B cell (primary cell): ENCODE measurements around the gene TMEM132E. TPM values are rescaled to one million over a fixed set of nuclear protein-coding genes. Genes with fewer than 3 reads are reported as not detected.

ENCODE experiments used
- ATAC-seq: fragments of 200-7000 bp; cut with Tn5 transposase; one replicate; pipeline ENCODE4 v1.10.0; 2021; ENCODE audit warnings: low read depth, mild to moderate bottlenecking, moderate number of reproducible peaks, moderate library complexity
- CTCF ChIA-PET: fragments of 350-600 bp; sonication (Branson Sonifier 250); formaldehyde crosslinking; loops from one replicate; lab custom pipeline; 2021; ENCODE audit warnings: antibody characterized with exemption, inconsistent platforms; lab: Charles Lee
- POLR2A ChIA-PET: fragments of 350-600 bp; sonication (Branson Sonifier 250); formaldehyde crosslinking; loops from one replicate; lab custom pipeline; 2021; ENCODE audit warnings: antibody characterized with exemption; lab: Charles Lee
- DNase-seq: peaks from one replicate; pipeline ENCODE4 v3.0.0; 2013
- H2AFZ ChIP-seq: 2 replicates; pipeline ENCODE4 v1.6.1; 2012; ENCODE audit warnings: mild to moderate bottlenecking, low read depth, low read length; ENCODE audit not compliant: insufficient read depth, poor library complexity, severe bottlenecking
- H3K27ac ChIP-seq, 2 donors: 1 replicate in 1 of 2; 2 replicates in 1 of 2; pipeline ENCODE4 v1.5.1; 2012 to 2013; ENCODE audit warnings: low read length in 2 of 2, mild to moderate bottlenecking in 2 of 2, moderate library complexity in 1 of 2
- H3K27me3 ChIP-seq, 4 experiments: fragments of 200-600 bp in 1 of 4; sonication (generic) in 1 of 4; replicated peaks in 1 of 4; 1 replicate in 2 of 4; 2 replicates in 2 of 4; pipeline versions ENCODE4 v1.6.1 to v1.7.0; 2013 to 2016; ENCODE audit warnings: low read length in 3 of 4, mild to moderate bottlenecking in 2 of 4, mixed read lengths in 1 of 4, moderate library complexity in 1 of 4; ENCODE audit not compliant: insufficient read depth in 4 of 4, control insufficient read depth in 3 of 4; ENCODE audit errors: control extremely low read depth in 1 of 4
- H3K36me3 ChIP-seq, 2 experiments: replicated peaks in 1 of 2; 1 replicate in 1 of 2; 2 replicates in 1 of 2; pipeline versions ENCODE4 v1.6.1 to v1.7.1; 2013; ENCODE audit warnings: low read length in 1 of 2; ENCODE audit not compliant: insufficient read depth in 2 of 2, control insufficient read depth in 1 of 2; ENCODE audit errors: control extremely low read depth in 1 of 2, extremely low read depth in 1 of 2
- H3K4me1 ChIP-seq, 2 donors: fragments of 200-600 bp in 1 of 2; sonication (generic) in 1 of 2; 1 replicate in 1 of 2; 2 replicates in 1 of 2; pipeline versions ENCODE4 v1.5.1 to v1.6.1; 2013 to 2017; ENCODE audit warnings: low read length in 2 of 2; ENCODE audit not compliant: control insufficient read depth in 2 of 2, insufficient read depth in 2 of 2
- H3K4me2 ChIP-seq: replicated peaks from 2 replicates; pipeline ENCODE3; 2012; ENCODE audit warnings: mild to moderate bottlenecking, low read depth, low read length; ENCODE audit not compliant: poor library complexity, severe bottlenecking
- H3K4me3 ChIP-seq, 5 experiments: fragments of 200-600 bp in 1 of 5; sonication (generic) in 1 of 5; 1 replicate in 3 of 5; 2 replicates in 2 of 5; pipeline versions ENCODE4 v1.5.1 to v1.7.0; 2011 to 2016; ENCODE audit warnings: low read length in 4 of 5, mild to moderate bottlenecking in 4 of 5, low read depth in 2 of 5, control low read depth in 1 of 5, moderate library complexity in 1 of 5; ENCODE audit not compliant: insufficient read depth in 1 of 5; ENCODE audit errors: control extremely low read depth in 1 of 5, extremely low read depth in 1 of 5
- H3K79me2 ChIP-seq: fragments of 200-600 bp; sonication (generic); one replicate; pipeline ENCODE4 v1.6.0; 2016; ENCODE audit warnings: low read length; ENCODE audit not compliant: control insufficient read depth, insufficient read depth
- H3K9ac ChIP-seq: fragments of 200-600 bp; sonication (generic); 2 replicates; pipeline ENCODE4 v1.6.1; 2017; ENCODE audit warnings: mild to moderate bottlenecking, low read length, moderate library complexity
- H3K9me3 ChIP-seq, 3 donors: one replicate each; pipeline versions ENCODE4 v1.6.1 to v1.7.1; 2013; ENCODE audit warnings: low read length in 2 of 3; ENCODE audit not compliant: control insufficient read depth in 2 of 3, insufficient read depth in 1 of 3; ENCODE audit errors: control extremely low read depth in 1 of 3
- H4K20me1 ChIP-seq: 2 replicates; pipeline ENCODE4 v1.6.0; 2012; ENCODE audit warnings: mild to moderate bottlenecking, low read length; ENCODE audit not compliant: insufficient read depth, control insufficient read depth, poor library complexity, severe bottlenecking
- H3K27ac Mint-ChIP-seq: one replicate; pipeline ENCODE4 v1.8.0; 2021; ENCODE audit warnings: mixed read lengths
- H3K27me3 Mint-ChIP-seq: one replicate; pipeline ENCODE4 v1.8.0; 2021; ENCODE audit warnings: mixed read lengths
- H3K4me1 Mint-ChIP-seq: one replicate; pipeline ENCODE4 v1.8.0; 2021; ENCODE audit warnings: mixed read lengths
- H3K4me3 Mint-ChIP-seq: one replicate; pipeline ENCODE4 v1.8.0; 2021; ENCODE audit warnings: mixed read lengths
- H3K9me3 Mint-ChIP-seq: one replicate; pipeline ENCODE4 v1.8.0; 2022; ENCODE audit warnings: mixed read lengths; ENCODE audit not compliant: insufficient read depth
- EZH2 ChIP-seq: IDR thresholded peaks from 2 replicates; pipeline ENCODE4 v1.6.1; 2012; ENCODE audit warnings: borderline replicate concordance, low read depth, mild to moderate bottlenecking, moderate library complexity, low read length; ENCODE audit not compliant: insufficient read depth, poor library complexity, severe bottlenecking
- WGBS: methylation state at CpG from one replicate; pipeline ENCODE4 v1.1.5; 2013; ENCODE audit warnings: missing lambda C conversion rate; ENCODE audit not compliant: insufficient coverage; 5-methylcytosine and 5-hydroxymethylcytosine counted together
- intact Hi-C: fragments of 100-400 bp; cut with micrococcal nuclease; formaldehyde crosslinking; loops from one replicate; pipeline ENCODE4 v1.10.0; 2022
- polyA plus RNA-seq: library from polyadenylated mRNA; depleted of rRNA; stranded (reverse); fragments of >200 nt; gene quantifications from 2 replicates; pipeline ENCODE4 v1.2.3, GENCODE V29; 2012
- total RNA-seq, 2 donors: library from RNA; stranded (reverse); fragments of 120-200 nt in 1 of 2; gene quantifications; 1 replicate in 1 of 2; 2 replicates in 1 of 2; pipeline versions ENCODE4 v1.2.3 to v1.2.4, GENCODE V29; 2013 to 2022
- TF ChIP-seq, protein P1 (sequence below): fragments of 200-600 bp; IDR thresholded peaks from one replicate; pipeline ENCODE4 v1.8.0; 2022; ENCODE audit warnings: antibody characterized with exemption, mild to moderate bottlenecking

The TMEM132E gene
- total and polyA plus RNA-seq, 2 donors (not counting 1 experiment from before 2014, with no cell fraction given): not detected

DNA sequence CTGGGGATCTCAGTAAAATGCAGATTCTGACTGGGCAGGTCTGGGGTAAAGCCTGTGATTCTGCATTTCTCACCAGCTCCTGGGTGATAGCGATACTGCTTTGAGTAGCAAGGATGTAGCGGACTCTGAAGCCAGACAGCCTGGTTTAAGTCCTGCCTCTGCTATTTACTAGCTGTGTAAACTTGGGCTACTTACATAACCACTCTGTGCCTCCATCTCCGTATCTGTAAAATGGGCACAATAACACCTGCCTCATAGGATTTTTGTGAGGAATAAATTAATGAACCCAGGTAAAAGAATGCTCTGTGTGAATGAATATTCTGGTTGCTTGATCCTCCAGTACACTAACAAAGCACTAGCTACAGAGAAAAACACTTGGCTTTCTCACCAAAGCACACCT, 54.4 kb downstream of the TMEM132E start:
- intact Hi-C loops: no loop called here
- peaks cover 12% of the 10 kb centered on the region for H3K4me1 Mint-ChIP-seq
- H3K4me3 Mint-ChIP-seq: no peak overlapping the region
- no peak overlapping the region for H3K4me3 ChIP-seq
- no peaks in the 10 kb centered on the region for H4K20me1 ChIP-seq
- no peak overlapping the region for H3K4me2 ChIP-seq
- CTCF ChIA-PET: interaction anchor here (1.1 kb wide), 1 partner anchor 9 kb away, joined by 3 read pairs; no protein-coding TSS in a partner anchor
- H3K27me3 Mint-ChIP-seq: peaks cover 50% of the 10 kb centered on the region
- H3K9me3 Mint-ChIP-seq: no peaks in the 10 kb centered on the region
- H3K4me1 ChIP-seq: peaks cover 8 to 16% of the 10 kb centered on the region in 2 donors
- WGBS: 100% methylated on average over 1 of the region's 3 CpGs
- H3K79me2 ChIP-seq: no peaks in the 10 kb centered on the region
- ATAC-seq (no peak), DNase-seq (no peak)
- H3K36me3 ChIP-seq: no peaks in the 10 kb centered on the region
- H3K27ac Mint-ChIP-seq: no peak overlapping the region
- H3K9me3 ChIP-seq: no peaks in the 10 kb centered on the region
- H2AFZ ChIP-seq: no peak overlapping the region
- POLR2A ChIA-PET: no interaction called here
- H3K27me3 ChIP-seq: peaks cover 0 to 32% (median 1%) of the 10 kb centered on the region in 4 experiments
- H3K27ac ChIP-seq: no peak overlapping the region
- H3K9ac ChIP-seq: no peak overlapping the region
- TF ChIP-seq EZH2: no peak
- TF ChIP-seq, protein P1, sequence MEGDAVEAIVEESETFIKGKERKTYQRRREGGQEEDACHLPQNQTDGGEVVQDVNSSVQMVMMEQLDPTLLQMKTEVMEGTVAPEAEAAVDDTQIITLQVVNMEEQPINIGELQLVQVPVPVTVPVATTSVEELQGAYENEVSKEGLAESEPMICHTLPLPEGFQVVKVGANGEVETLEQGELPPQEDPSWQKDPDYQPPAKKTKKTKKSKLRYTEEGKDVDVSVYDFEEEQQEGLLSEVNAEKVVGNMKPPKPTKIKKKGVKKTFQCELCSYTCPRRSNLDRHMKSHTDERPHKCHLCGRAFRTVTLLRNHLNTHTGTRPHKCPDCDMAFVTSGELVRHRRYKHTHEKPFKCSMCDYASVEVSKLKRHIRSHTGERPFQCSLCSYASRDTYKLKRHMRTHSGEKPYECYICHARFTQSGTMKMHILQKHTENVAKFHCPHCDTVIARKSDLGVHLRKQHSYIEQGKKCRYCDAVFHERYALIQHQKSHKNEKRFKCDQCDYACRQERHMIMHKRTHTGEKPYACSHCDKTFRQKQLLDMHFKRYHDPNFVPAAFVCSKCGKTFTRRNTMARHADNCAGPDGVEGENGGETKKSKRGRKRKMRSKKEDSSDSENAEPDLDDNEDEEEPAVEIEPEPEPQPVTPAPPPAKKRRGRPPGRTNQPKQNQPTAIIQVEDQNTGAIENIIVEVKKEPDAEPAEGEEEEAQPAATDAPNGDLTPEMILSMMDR: no peak

DNA sequence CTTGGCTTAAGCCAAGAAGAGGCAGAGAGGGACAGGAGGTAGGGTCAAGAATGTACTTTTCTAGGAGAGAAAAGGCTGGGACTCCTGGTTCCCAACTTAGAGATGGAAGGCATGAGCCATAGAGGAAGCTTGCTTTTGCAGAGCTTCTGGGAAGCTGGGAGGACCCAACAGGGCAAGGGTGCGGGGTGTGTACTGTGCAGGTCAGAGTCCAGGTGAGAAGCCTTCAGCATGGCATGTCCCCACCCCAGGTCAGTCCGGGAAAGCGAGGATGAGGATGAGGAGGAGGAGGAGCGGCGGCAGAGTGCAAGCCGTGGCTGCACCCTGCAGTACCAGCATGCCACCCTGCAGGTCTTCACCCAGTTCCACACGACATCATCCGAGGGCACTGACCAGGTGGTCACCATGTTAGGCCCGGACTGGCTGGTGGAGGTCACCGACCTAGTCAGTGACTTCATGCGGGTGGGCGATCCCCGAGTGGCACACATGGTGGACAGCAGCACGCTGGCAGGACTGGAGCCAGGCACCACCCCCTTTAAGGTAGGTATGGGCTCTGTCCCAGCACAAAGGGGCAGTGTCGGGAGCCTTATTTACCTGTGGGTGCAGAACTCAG, 55.3 kb downstream of the TMEM132E start:
- TF ChIP-seq, protein P1: no peak
- no peak for TF ChIP-seq EZH2
- peaks cover 12% of the 10 kb centered on the region for H3K4me1 Mint-ChIP-seq

More for the DNA sequence above, 55.3 kb downstream of the TMEM132E start:
- Histone ChIP-seq H3K4me3 (no peak overlapping the region), H3K4me2 (no peak overlapping the region), H3K9ac (no peak overlapping the region), H3K4me1 (peaks cover 8 to 16% of the 10 kb centered on the region in 2 donors), H3K27me3 (peaks cover 0 to 39% (median 1%) of the 10 kb centered on the region in 4 experiments), H3K27ac (no peak overlapping the region), H3K79me2 (no peaks in the 10 kb centered on the region), H3K36me3 (no peaks in the 10 kb centered on the region), H3K9me3 (no peaks in the 10 kb centered on the region), H2AFZ (no peak overlapping the region), H4K20me1 (no peaks in the 10 kb centered on the region)
- 91% methylated on average over 15 of the region's 15 CpGs for WGBS
- POLR2A ChIA-PET: no interaction called here
- H3K27ac Mint-ChIP-seq: no peak overlapping the region
- no peaks in the 10 kb centered on the region for H3K9me3 Mint-ChIP-seq
- CTCF ChIA-PET: no interaction called here
- no peak for DNase-seq
- intact Hi-C loops: no loop called here
- no peak for ATAC-seq
- H3K27me3 Mint-ChIP-seq: peaks cover 53% of the 10 kb centered on the region
- H3K4me3 Mint-ChIP-seq: no peak overlapping the region
